Ovary (tissue), 9 donors: ENCODE data around the gene PPP1R3F. TPM values are rescaled to one million over a fixed set of nuclear protein-coding genes. Genes with fewer than 3 reads are reported as not detected.
"Not testable (repeated sequence)": the region's sequence is repeated elsewhere in the genome, so short reads cannot be mapped to it uniquely, and the experiment has no call there.

Source experiments
- DNase-seq, 5 donors: peaks; one replicate each; pipeline ENCODE4 v3.0.0-alpha.2; 2019 to 2020
- H3K27ac ChIP-seq, 2 donors: fragments of 200-600 bp; one replicate each; pipeline versions ENCODE4 v1.5.1 to v1.8.0; 2019 to 2022
- H3K27me3 ChIP-seq: fragments of 200-600 bp; one replicate; pipeline ENCODE4 v1.8.0; 2022
- H3K36me3 ChIP-seq: fragments of 200-600 bp; sonication (generic); one replicate; pipeline ENCODE4 v1.5.1; 2019
- H3K4me1 ChIP-seq: one replicate; pipeline ENCODE4 v1.8.1; 2013; ENCODE audit warnings: mild to moderate bottlenecking, moderate library complexity; ENCODE audit not compliant: insufficient read depth
- H3K4me3 ChIP-seq: fragments of 200-600 bp; sonication (generic); one replicate; pipeline ENCODE4 v1.5.1; 2017
- H3K9me3 ChIP-seq, 2 donors: fragments of 200-600 bp in 1 of 2; sonication (generic) in 1 of 2; one replicate each; pipeline versions ENCODE4 v1.5.1 to v1.8.1; 2013 to 2019; ENCODE audit warnings: mild to moderate bottlenecking in 1 of 2, moderate library complexity in 1 of 2
- CTCF ChIP-seq, 3 donors: fragments of 450-650 bp in 2 of 3; fragments of 200-600 bp in 1 of 3; IDR thresholded peaks; one replicate each; pipeline versions ENCODE4 v1.5.1 to v1.8.0; 2016 to 2022; ENCODE audit warnings: antibody characterized with exemption in 3 of 3, mild to moderate bottlenecking in 1 of 3
- EP300 ChIP-seq: sonication (generic); formaldehyde crosslinking; IDR thresholded peaks from one replicate; pipeline ENCODE4 v1.6.1; 2017; ENCODE audit warnings: antibody characterized with exemption
- POLR2A ChIP-seq: fragments of 450-650 bp; IDR thresholded peaks from one replicate; pipeline ENCODE4 v1.6.1; 2017; ENCODE audit warnings: antibody characterized with exemption, mild to moderate bottlenecking, moderate library complexity
- WGBS, 3 donors: extraction: QIAGEN DNeasy Blood & Tissue Kit in 1 of 3; methylation state at CpG; one replicate each; pipeline versions ENCODE4 v1.1.5 to v1.1.7; 2013 to 2017; 5-methylcytosine and 5-hydroxymethylcytosine counted together
- intact Hi-C, 4 donors: fragments of 100-400 bp; cut with DNase I; formaldehyde crosslinking; loops; one replicate each; pipeline versions ENCODE4 v1.11.0 to v1.15.1; 2022 to 2023
- polyA plus RNA-seq, 2 donors: library from polyadenylated mRNA; stranded (reverse); fragments of 200-250 nt in 1 of 2; fragments of 350-450 nt in 1 of 2; fragmentation: Illumina TruSeq in 1 of 2; extraction: RNeasy Lipid Tissue Mini Kit (QIAGEN cat#74804) in 1 of 2; gene quantifications; one replicate each; pipeline ENCODE4 v1.2.3, GENCODE V29; 2013 to 2014
- total RNA-seq, 7 donors: library from RNA; depleted of rRNA in 2 of 7; stranded (reverse); fragments of >200 nt in 2 of 7; fragmentation: NEBNext Ultra II Directional in 3 of 7; extraction: Animal tissue kit (Norgen Biotek cat#: 25700) in 3 of 7; gene quantifications; one replicate each; pipeline versions ENCODE4 v1.1.0 to v1.2.4, GENCODE V29; 2016 to 2023
- donor health status: DM: no; HTN: no; CAD: no; lungs with moderate emphysema.
- donor health status: DM: no; HTN: no; CAD: no.
- donor health status: Bipolar disorder and iron deficiency.
- donor health status: DM: yes; HTN: yes; CAD: no.
- donor health status: DM: no; HTN: no; CAD: no.
- donor health status: DM: yes; HTN: yes; CAD: no.

Gene PPP1R3F
- total and polyA plus RNA-seq, 9 donors = 1.7 to 16.1 (median 12.3) TPM

GRCh38 chrX:49310371-49310770 is 40.8 kb downstream of the PPP1R3F start:
- DNase-seq = no peak
- H3K27ac ChIP-seq = peak overlapping the region; percentile 6 to 75
- WGBS, 3 donors = 72 to 74% (median 73%) methylated on average over 18 of the region's 18 CpGs

GRCh38 chrX:49312176-49312575 is 42.6 kb downstream of the PPP1R3F start:
- no peak for TF ChIP-seq CTCF (IDR thresholded peaks at IDR 0.05)
- H3K4me3 ChIP-seq = no peak overlapping the region
- no peaks in the 10 kb centered on the region for H3K27me3 ChIP-seq
- WGBS, 3 donors = 72 to 79% (median 77%) methylated on average over 2 of the region's 2 CpGs
- H3K9me3 ChIP-seq = no peaks in the 10 kb centered on the region
- H3K27ac ChIP-seq = no peak overlapping the region
- no peak for DNase-seq
- intact Hi-C loops = no loop called here
- H3K36me3 ChIP-seq = no peaks in the 10 kb centered on the region
- H3K4me1 ChIP-seq = peaks cover 3% of the 10 kb centered on the region

More at GRCh38 chrX:49310371-49310770, 40.8 kb downstream of the PPP1R3F start:
- no peaks in the 10 kb centered on the region for H3K27me3 ChIP-seq
- no peak for TF ChIP-seq CTCF (IDR thresholded peaks at IDR 0.05)
- TF ChIP-seq EP300 = no peak
- no peak for TF ChIP-seq POLR2A
- H3K9me3 ChIP-seq = no peaks in the 10 kb centered on the region
- intact Hi-C loops = no loop called here
- no peaks in the 10 kb centered on the region for H3K36me3 ChIP-seq
- no peak overlapping the region for H3K4me3 ChIP-seq
- peaks cover 3% of the 10 kb centered on the region for H3K4me1 ChIP-seq

GRCh38 chrX:49316085-49316484 is 46.5 kb downstream of the PPP1R3F start:
- DNase-seq = no peak
- no peaks in the 10 kb centered on the region for H3K36me3 ChIP-seq
- TF ChIP-seq CTCF (IDR thresholded peaks at IDR 0.05) = no peak
- TF ChIP-seq POLR2A = no peak
- no peak for TF ChIP-seq EP300
- H3K27me3 ChIP-seq = no peaks in the 10 kb centered on the region
- H3K4me1 ChIP-seq = no peaks in the 10 kb centered on the region
- no peak overlapping the region for H3K4me3 ChIP-seq
- intact Hi-C loops = no loop called here
- no peaks in the 10 kb centered on the region for H3K9me3 ChIP-seq
- H3K27ac ChIP-seq = no peak overlapping the region
- WGBS, 3 donors = 28 to 43% (median 32%) methylated on average over 4 of the region's 4 CpGs

- H3K27ac ChIP-seq, intact Hi-C loops: not testable (repeated sequence)
- WGBS, 3 donors = 96% methylated on average over 10 of the region's 16 CpGs; no CpG with 5 or more reads in 2 of the 3 donors
Observed at GRCh38 chrX:49321737-49322136, 52.1 kb downstream of the PPP1R3F start, which contains the start of gene GAGE12J. Gene GAGE12J (plus strand): TSS chrX:49322037. CDS start chrX:49323194, 1,157 bp downstream.

GRCh38 chrX:49322266-49322665 is 52.7 kb downstream of the PPP1R3F start:
- intact Hi-C loops = not testable (repeated sequence)
- 100% methylated on average over 1 of the region's 27 CpGs; no CpG with 5 or more reads in 2 of the 3 donors for WGBS, 3 donors

More at GRCh38 chrX:49321737-49322136, 52.1 kb downstream of the PPP1R3F start, which contains the start of gene GAGE12J:
- DNase-seq, H3K9me3 ChIP-seq, H3K27me3 ChIP-seq, H3K36me3 ChIP-seq, H3K4me1 ChIP-seq, H3K4me3 ChIP-seq: not testable (repeated sequence)

GRCh38 chrX:49323735-49324134 is 54.1 kb downstream of the PPP1R3F start:
- H3K4me3 ChIP-seq, H3K4me1 ChIP-seq, H3K36me3 ChIP-seq, H3K9me3 ChIP-seq, H3K27me3 ChIP-seq, DNase-seq, H3K27ac ChIP-seq, intact Hi-C loops: not testable (repeated sequence)
- WGBS, 3 donors = 45 to 66% methylated on average over 4 of the region's 7 CpGs; no CpG with 5 or more reads in 1 of the 3 donors

More at GRCh38 chrX:49322266-49322665, 52.7 kb downstream of the PPP1R3F start:
- H3K4me1 ChIP-seq, H3K36me3 ChIP-seq, H3K9me3 ChIP-seq, DNase-seq, H3K4me3 ChIP-seq, H3K27ac ChIP-seq, H3K27me3 ChIP-seq: not testable (repeated sequence)

GRCh38 chrX:49330421-49330820 is 60.8 kb downstream of the PPP1R3F start:
- H3K9me3 ChIP-seq, DNase-seq, H3K36me3 ChIP-seq, H3K4me3 ChIP-seq, H3K4me1 ChIP-seq, intact Hi-C loops, H3K27me3 ChIP-seq, H3K27ac ChIP-seq: not testable (repeated sequence)
- WGBS, 3 donors = 74 to 81% (median 76%) methylated on average over 3 to 8 of the region's 11 CpGs

GRCh38 chrX:49331282-49331681 is 61.7 kb downstream of the PPP1R3F start, which contains the start of gene GAGE13:
Gene GAGE13 (plus strand): TSS chrX:49331582. CDS start chrX:49332738, 1,156 bp downstream.
- H3K36me3 ChIP-seq, H3K4me1 ChIP-seq, intact Hi-C loops, H3K9me3 ChIP-seq, DNase-seq, H3K27me3 ChIP-seq, H3K27ac ChIP-seq, H3K4me3 ChIP-seq: not testable (repeated sequence)
- WGBS, 3 donors = no CpG with 5 or more reads among the region's 16 CpGs

- H3K36me3 ChIP-seq, intact Hi-C loops, H3K4me1 ChIP-seq, H3K4me3 ChIP-seq, H3K9me3 ChIP-seq, H3K27ac ChIP-seq, H3K27me3 ChIP-seq, DNase-seq: not testable (repeated sequence)
- 89% methylated on average over 20 of the region's 26 CpGs; no CpG with 5 or more reads in 2 of the 3 donors for WGBS, 3 donors
Observed at GRCh38 chrX:49331841-49332240, 62.2 kb downstream of the PPP1R3F start.
